Fibroblast of the aortic adventitia (primary cell): ENCODE results near the gene FAF1. TPM values are rescaled to one million over a fixed set of nuclear protein-coding genes. Genes with fewer than 3 reads are reported as not detected.

Experiments used
- DNase-seq: peaks from one replicate; pipeline ENCODE4 v3.0.0-alpha.2; 2010; ENCODE audit warnings: low read depth
- H3K4me3 ChIP-seq: 2 replicates; pipeline ENCODE4 v1.5.1; 2011; ENCODE audit warnings: low read depth, mild to moderate bottlenecking, control low read depth, low read length, moderate library complexity
- total RNA-seq: library from RNA; depleted of rRNA; stranded (reverse); fragments of >200 nt; gene quantifications from 2 replicates; pipeline ENCODE4 v1.2.3, GENCODE V29; 2012; ENCODE audit warnings: low replicate concordance
- TF ChIP-seq, protein P1 (sequence below): IDR thresholded peaks from 2 replicates; pipeline ENCODE4 v1.5.1; 2011; ENCODE audit warnings: mild to moderate bottlenecking, low read length, control low read depth, inconsistent platforms; ENCODE audit not compliant: insufficient read depth

The FAF1 gene
- total RNA-seq, 1 donor: 93.8 TPM

GRCh38 chr1:50697440-50698421 lies 262.3 kb downstream of the FAF1 start:
- TF ChIP-seq, protein P1, sequence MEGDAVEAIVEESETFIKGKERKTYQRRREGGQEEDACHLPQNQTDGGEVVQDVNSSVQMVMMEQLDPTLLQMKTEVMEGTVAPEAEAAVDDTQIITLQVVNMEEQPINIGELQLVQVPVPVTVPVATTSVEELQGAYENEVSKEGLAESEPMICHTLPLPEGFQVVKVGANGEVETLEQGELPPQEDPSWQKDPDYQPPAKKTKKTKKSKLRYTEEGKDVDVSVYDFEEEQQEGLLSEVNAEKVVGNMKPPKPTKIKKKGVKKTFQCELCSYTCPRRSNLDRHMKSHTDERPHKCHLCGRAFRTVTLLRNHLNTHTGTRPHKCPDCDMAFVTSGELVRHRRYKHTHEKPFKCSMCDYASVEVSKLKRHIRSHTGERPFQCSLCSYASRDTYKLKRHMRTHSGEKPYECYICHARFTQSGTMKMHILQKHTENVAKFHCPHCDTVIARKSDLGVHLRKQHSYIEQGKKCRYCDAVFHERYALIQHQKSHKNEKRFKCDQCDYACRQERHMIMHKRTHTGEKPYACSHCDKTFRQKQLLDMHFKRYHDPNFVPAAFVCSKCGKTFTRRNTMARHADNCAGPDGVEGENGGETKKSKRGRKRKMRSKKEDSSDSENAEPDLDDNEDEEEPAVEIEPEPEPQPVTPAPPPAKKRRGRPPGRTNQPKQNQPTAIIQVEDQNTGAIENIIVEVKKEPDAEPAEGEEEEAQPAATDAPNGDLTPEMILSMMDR: no peak
- H3K4me3 ChIP-seq: no peak overlapping the region
- DNase-seq: peak; percentile 37

DNA sequence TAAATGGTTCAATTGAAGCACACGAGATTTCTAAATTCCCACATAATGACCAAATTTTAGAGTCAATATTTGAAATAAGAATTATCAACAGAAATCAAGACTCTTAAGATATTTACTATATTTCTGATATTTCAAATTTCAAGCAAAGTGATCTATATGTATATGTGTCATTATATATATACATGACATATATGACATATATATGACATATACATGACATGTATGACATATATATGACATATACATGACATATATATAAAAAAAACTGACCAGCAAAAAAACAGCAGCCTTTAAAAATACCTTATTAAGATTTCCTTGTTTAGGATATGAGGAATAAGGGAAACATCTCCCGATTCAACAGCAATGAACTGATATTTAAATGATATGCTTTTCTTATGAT lies 266.2 kb downstream of the FAF1 start:
- TF ChIP-seq, protein P1: no peak
- H3K4me3 ChIP-seq: no peak overlapping the region
- no peak for DNase-seq

DNA sequence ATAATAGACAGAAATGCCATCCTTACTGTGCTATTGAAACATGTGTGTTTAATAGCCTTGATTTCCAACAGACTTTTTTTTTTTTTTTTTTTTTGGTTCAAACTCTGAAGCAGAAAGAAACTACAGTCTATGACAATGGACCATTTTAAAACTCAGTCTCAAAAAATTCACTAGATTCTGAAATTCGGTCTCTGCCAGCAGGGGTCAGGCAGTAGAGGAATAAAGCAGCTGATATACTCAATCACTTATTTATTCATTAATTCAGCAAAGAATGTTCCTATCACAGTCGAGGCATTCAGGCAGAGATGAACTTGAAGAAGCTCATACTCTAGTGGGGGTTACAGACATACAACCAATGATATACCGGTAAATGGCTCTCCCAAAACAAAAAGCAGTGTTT lies 275.9 kb downstream of the FAF1 start:
- H3K4me3 ChIP-seq: no peak overlapping the region
- TF ChIP-seq, protein P1: no peak
- DNase-seq: no peak

GRCh38 chr1:50681931-50682330 lies 278.1 kb downstream of the FAF1 start:
- TF ChIP-seq, protein P1: no peak
- DNase-seq: peak; percentile 9
- H3K4me3 ChIP-seq: no peak overlapping the region

- TF ChIP-seq, protein P1: no peak
- no peak for DNase-seq
- H3K4me3 ChIP-seq: no peak overlapping the region
These were observed 292.2 kb downstream of the FAF1 start for GRCh38 chr1:50667710-50668356.

DNA sequence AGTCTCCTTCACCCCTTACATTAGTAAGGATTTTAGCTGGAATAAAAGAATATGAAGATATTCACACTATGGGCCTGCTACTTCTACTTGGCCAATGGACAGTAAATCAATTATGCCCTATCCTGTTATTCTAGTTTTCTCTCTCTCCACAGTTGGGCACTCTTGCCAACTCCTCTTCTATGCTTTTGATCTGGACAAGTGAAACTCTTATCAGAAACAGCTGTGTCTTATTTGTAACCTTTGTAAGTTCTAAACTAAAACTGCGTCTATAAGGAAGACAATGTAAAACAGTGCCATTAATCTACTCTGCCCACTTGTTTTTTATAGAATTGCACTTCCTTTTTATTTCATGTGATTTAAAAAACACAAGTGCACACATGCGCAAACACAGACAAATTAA lies 292.8 kb downstream of the FAF1 start:
- DNase-seq: no peak
- TF ChIP-seq, protein P1: no peak

More for the DNA sequence above, 292.8 kb downstream of the FAF1 start:
- H3K4me3 ChIP-seq: no peak overlapping the region
